C4-2B (cell line): ENCODE data around the gene ANKRD22.
A peak's percentile ranks its signal among the peaks of the same experiment; 100 is the strongest.

Experiments used
- H3K27ac ChIP-seq: fragments of 450-650 bp; 2 replicates; pipeline ENCODE4 v1.5.1; 2017
- ZFX ChIP-seq: fragments of 450-650 bp; IDR thresholded peaks from 2 replicates; pipeline ENCODE4 v1.6.1; 2017
- TF ChIP-seq, protein P1 (sequence below): fragments of 450-650 bp; conservative IDR thresholded peaks from 2 replicates; pipeline ENCODE4 v1.5.1; 2017; ENCODE audit warnings: mild to moderate bottlenecking

The ANKRD22 gene

DNA sequence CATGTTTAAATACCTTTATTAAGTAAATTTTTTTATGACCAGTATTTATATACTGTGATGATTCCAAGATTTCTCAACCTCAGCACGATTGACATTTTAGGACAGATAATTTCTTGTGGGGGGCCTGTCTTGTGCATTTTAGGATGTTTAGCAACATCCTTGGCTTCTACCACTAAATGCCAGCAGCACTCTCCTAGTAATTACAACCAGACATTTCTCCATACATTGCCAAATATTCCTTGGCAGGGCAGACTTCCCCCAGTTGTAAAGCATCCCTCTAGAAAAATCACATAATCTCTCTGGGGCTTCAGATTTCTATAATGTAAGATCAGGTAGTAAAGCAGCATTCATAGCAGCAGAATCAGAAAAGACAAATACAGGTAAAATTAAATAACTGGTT lies 56.9 kb downstream of the ANKRD22 start:
- no peak overlapping the region for H3K27ac ChIP-seq
- TF ChIP-seq, protein P1, sequence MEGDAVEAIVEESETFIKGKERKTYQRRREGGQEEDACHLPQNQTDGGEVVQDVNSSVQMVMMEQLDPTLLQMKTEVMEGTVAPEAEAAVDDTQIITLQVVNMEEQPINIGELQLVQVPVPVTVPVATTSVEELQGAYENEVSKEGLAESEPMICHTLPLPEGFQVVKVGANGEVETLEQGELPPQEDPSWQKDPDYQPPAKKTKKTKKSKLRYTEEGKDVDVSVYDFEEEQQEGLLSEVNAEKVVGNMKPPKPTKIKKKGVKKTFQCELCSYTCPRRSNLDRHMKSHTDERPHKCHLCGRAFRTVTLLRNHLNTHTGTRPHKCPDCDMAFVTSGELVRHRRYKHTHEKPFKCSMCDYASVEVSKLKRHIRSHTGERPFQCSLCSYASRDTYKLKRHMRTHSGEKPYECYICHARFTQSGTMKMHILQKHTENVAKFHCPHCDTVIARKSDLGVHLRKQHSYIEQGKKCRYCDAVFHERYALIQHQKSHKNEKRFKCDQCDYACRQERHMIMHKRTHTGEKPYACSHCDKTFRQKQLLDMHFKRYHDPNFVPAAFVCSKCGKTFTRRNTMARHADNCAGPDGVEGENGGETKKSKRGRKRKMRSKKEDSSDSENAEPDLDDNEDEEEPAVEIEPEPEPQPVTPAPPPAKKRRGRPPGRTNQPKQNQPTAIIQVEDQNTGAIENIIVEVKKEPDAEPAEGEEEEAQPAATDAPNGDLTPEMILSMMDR = no peak
- no peak for TF ChIP-seq ZFX

DNA sequence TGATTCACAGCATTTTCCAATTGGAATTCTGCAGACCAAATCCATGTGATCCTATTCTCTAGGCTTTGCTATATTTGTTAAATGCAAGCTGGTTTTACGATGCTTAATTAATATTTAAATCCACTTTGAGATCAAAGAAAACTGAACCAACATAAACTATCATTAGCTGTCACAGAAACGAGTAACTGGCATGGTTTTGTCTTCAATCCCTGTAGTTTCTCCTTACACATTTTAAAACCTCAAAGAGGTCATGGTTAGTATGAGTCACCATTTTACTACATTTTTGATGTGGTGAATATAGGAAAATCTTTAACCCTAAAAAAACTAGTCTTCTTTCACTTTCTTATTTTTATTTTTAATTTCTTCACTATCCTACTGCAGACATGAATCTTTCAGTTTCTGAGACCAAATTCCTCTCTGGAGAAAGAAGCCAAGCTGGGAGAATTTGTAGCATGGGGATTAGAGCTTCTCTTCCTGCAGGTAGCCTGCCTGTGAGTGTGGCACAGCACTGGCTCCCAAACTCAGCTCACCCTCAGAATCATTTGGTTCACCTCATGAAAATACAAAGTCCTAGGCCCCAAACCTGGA lies 57.8 kb downstream of the ANKRD22 start:
- TF ChIP-seq, protein P1 = no peak
- no peak for TF ChIP-seq ZFX
- no peak overlapping the region for H3K27ac ChIP-seq

DNA sequence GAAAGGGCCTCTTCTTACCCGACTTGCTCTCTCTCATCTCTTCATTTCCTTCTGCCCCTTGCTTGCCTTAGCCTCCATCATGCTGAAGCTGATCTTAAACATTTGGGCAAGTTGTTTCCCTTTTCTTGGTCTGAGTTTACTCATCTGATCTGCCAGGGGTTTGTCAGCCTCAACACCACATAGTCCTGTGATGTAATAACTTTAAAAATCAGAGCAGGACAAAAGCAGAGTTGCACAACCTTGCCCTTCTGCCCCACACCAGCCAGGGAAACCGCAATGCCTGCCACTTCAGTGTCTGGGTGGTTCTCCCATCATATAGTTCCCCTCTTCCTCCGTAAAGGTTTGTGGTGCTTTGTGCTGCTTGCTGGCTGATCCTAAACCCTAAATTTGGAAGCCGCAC lies 59.0 kb downstream of the ANKRD22 start:
- H3K27ac ChIP-seq = no peak overlapping the region
- no peak for TF ChIP-seq ZFX
- TF ChIP-seq, protein P1 = no peak

DNA sequence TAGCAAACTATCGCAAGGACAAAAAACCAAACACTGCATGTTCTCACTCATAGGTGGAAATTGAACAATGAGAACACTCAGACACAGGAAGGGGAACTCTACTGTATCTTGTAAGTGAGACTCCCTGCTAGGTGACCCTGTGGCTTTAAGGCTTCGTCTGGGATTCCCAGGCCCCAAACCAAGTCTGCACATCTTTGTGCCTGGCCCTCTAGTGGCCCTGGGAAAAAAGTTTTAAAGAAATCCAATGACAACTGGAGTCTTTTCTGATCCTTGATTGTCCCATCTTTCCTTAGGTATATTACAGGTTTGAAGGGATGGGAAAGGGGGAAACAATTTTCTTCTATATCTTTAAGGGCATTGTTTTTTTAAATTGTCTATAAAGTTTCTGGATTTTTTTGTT lies 59.7 kb downstream of the ANKRD22 start:
- TF ChIP-seq, protein P1 = peak; percentile 67
- no peak for TF ChIP-seq ZFX
- H3K27ac ChIP-seq = no peak overlapping the region

DNA sequence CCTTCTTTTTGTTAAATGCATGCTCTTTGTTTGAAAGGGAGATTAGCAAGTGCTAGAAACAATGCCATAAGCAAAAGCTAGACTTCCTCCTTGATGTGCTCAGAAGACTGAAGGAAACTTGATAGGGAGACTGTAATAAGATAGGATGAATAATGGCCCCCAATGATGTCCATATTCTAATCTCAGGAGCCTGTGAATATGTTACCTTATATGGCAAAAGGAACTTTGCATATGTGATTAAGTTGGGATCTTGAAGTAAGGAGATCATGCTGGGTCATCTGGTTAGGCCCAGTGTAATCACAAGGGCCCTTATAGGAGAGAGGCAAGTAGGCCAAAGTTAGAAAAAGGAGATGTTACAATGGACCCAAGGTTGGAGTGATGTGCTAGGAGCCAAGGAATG lies 62.7 kb downstream of the ANKRD22 start:
- TF ChIP-seq, protein P1 = no peak
- TF ChIP-seq ZFX = no peak
- H3K27ac ChIP-seq = no peak overlapping the region

DNA sequence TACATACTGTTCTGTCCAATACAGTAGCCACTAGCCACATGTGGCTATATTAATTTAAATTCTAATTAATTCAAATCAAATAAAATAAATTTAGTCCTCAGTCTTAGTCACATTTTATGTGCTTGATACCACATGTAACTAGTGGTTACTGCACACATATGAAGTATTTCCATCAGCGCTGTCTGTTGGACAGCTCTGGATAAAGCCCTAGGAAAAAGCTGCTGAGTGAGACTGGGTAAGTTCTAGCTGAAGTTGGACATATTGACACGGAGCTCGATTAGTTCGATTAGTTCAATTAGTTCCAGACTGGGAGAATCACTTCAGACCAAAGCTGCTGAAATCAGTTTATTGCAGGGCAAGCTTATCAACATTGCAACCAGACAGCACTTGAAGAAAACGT lies 64.2 kb downstream of the ANKRD22 start:
- no peak overlapping the region for H3K27ac ChIP-seq
- no peak for TF ChIP-seq ZFX
- TF ChIP-seq, protein P1 = no peak

DNA sequence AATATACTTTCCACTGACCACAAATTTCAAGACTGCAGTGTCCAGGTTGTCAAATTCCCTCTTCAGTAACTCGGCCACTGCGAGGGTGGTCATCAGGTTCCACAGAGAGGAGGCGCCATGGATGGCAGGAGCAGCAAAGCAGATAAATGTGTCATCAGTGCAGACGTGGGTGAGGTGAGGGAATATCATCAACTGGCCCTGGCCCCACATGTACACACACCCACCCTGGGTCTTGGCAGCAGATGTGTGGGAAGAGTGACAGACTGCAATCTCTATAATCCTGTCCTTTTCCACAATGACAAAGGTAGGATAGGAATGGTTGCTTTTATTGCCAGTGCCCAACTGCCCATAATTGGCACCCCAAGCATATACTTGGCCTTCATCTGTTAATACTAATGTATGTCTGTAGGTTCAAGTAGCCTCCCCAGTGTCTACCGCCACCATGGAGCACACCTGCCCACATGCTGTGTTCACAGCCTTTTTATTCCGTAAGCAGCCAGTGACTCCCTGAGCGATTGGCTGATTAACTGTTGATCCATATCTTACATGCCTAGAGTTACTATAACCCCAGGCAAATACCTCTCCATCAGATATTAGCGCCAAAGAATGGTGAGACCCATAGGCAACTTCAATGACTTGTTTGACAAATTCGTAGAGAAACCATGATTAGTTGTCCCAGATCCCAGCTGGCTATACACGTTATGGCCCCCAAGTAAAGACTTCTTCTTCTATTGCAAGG lies 65.4 kb downstream of the ANKRD22 start:
- no peak overlapping the region for H3K27ac ChIP-seq
- TF ChIP-seq, protein P1 = no peak
- no peak for TF ChIP-seq ZFX
